DMS79 (cell line): ENCODE results near the gene ZNF750.

ENCODE experiments used
- DNase-seq: peaks from one replicate; lab custom pipeline; 2025; lab: John Stamatoyannopoulos, UW

The ZNF750 gene

DNA sequence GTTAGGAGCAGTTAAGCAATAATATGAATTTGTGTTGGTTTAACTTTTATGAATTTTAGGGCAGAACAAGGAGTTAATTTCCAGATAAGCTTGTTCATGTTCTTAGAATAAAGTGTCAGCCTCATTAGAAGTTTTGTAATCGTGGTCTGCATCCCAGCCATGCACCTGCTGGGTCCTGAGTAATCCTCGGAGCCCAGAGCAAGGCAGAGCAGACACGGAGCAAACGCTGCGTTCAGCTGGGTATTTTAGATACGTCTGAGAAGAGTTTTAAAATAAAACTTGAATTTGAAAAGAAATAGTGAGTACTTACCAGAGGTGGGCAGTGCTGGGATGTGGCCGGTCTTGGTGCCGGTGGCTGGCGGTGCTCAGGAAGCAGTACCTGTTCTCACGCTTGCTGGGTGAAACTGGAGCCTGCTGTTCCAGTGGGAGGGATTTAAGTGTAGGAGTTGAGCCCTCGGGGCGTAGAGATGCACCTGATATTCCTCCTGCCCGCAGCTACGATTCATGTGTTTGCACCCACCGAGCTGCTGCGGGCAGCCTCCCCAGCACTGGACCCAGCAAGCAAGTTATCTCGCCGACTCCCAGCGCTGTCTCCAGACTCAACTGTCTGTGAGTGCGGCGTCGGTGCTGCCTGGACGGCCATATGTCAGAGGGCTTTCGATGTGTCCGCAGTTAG, at the start of gene ZNF750:
TSS of gene ZNF750 (minus strand) at position 406 of the 676 bp plus-strand sequence. CDS start 7,568 bp downstream, outside the sequence.
- DNase-seq: peak; percentile 28

DNA sequence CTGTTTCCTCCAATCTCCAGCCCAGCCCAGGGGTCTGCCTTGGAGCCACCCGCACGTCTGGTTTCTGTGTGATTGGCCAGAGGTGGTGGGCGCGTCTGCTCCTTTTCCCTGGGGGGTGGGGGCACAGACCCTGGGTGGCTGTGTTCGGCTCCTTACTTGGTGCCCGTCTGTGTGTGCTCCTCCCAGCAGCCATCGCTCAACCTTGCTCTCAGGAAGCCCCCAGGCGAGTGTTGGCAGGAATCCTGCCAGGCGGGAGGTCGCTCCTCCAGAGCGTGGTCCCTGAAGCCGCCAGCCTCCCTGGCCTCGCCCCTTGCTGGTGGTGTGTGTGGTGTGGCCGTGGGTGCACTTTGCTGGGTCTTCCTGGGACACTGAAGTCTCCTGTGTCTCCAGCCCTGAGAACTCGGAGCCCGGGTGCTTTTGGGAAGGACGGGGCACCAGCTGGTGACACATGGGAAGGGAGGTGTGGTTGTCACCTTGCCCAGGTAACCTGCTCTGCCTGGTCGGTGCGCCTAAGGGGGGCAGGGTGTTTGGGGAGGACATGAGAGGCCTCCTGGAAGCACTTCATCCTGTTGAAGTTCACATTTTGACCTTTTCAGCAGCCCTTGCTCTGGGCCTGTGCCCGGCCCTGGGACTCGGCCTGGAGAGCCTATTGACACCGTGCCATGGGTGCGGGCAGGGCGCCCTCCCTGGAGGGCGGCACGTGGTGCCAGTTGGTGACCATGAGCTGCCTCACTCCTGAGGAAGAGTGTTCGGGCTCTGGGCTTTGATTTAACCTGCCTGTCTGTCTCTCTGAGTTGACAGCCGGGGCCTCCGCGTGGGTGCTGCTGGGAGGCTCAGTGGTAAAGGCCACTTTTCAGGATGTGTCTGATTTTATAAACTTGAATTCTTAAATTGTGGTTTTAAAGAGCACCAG, 49.0 kb upstream of the ZNF750 start:
- no peak for DNase-seq

DNA sequence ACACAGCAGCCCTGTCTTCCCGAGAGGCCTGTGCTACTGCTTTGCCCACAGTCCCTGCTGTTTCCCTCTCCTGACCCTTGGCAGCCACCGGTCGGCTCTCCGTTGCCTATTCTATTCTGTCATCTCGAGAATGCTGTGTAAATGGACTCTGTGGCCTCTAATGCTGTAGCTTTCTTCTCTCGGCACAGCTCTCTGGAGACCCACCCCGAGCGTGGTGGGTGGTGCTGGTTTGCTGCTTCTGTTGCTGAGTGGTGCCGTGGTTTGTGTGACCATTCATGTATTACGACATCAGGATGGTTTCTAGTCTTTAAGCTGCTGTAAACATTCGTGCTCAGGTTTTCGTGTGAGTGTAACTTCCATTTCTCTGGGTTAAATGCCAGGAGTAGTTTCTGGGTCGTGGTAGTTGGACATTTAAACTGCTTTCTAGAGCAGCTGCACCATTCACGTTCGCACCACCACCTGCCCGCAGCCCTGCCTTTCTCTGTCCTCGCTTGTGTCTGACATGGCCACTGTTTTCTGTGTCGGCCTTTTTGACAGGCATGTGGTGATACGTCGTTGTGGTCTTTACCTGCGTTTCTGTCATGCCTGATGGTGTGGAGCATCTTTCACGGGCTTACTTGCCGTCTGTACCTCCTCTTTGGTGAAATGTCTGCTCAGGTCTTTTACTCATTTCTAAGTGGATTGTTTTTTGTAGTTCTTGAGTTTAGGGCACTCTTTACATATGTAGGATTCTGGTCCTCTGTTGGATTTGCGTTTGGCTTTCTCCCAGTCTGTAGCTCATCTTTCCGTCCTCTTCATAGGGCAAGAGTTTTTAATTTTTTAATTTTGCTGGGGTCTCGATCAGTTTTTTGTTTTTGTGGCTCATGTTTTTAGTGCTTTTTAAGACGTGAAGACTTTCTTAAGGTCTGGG, 47.7 kb upstream of the ZNF750 start:
- no peak for DNase-seq

DNA sequence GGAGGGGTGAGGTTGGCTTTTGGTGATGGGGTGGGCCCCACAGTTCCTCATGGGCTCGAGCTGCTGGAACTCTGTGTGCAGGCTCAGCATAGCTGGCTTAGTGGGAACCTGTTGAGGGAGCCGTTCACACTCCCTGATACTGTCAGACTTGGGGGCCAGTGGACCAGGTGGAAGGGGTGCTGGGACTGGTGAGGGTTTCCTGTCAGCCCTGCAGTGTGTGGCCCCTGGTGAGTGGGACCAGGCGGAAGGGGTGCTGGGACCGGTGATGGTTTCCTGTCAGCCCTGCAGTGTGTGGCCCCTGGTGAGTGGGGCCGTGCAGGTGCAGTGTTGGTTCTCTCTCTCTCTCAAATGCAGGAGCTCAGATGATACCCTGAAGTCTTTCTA, 45.1 kb upstream of the ZNF750 start:
- no peak for DNase-seq

DNA sequence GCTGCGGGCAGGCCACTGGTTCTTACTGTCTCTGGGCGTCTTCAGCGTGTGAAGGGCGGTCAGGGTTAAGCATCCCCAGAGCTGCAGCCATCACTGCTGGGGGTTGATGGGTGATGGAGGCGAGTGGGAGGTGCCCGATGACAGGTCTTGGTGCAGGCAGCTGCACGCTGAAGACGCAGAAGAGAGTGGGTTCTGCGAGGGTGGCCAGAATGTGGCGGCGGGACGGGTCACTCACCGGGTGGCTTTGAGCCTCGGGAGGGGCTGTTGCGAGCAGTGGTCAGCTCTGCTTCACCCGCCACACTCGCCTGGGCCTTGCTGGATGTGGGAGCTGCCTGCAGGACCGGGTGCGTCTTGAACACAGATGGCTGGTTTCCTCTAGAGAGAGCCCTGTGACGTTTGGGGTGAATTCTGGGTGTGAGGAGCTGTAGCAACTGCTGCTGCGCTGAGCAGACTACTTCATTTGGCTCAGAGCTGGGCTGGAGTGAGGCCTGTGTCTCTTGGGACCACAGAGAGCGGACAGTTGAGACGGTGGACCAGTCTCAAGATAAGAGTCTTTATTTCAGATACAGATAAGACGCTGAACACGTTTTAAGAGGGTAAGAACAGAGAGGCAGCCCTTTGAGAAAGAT, 44.6 kb upstream of the ZNF750 start:
- DNase-seq: no peak

DNA sequence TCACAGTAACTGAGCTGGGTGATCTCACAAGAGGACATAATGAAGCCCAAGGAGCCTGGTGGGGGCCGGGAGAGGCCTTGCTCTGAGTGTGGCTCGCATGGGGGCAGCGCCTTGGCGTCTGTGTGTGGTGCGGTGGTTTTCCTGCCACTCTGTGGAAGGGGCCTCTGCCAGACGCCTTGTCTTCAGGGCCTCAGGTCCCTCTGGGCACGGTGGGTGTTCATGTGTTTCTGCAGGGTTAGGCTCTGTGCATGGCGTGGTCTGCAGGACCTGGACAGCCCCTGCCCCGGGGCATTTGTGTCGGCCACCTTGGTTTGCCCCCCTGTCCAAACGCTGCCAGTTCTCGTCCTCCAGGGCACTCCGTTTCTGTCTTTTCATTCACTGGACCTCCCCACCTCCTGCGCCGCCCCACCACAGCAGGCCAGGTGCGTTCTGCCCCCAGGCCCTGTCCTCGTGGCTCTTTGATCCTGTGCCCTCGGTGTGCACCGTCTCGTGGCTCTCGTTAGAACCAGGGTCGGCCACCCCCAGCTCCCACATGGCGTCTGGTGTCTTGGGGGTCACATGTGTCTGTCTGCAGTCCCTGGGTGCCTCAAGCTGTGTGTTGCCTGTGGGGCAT, 43.7 kb upstream of the ZNF750 start:
- no peak for DNase-seq

DNA sequence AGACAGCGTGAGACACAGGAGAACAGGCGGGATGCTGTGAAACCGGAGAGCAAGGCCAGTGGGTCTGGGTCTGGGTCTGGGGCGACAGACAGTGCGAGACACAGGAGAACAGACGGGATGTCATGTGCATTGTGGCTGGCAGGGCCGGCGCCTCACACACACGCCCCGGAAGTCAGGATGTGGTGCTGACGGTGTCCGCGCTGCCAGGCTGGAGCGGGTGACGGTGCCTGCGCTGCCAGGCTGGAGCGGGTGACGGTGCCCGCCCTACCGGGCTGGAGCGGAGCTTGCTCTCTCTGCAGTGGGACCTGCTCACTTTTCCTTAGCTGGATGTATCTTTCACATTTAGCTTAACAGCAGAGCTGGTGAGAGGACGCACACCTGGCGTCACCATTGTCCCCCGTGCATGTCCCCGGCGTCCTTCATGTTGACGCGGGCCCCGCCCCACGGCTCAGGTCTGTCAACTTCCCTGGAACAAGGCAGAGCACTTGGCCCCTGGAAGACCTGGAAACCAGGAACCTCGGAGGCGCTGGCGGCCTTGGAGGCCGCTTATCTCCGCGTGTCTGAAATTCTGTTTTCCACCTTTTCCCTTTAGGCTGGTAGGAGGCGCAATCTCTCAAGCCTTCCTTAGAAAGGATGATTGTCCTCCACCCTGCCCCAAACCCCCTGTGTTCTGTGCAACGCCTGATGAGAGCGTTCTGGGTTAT, 43.0 kb upstream of the ZNF750 start:
- no peak for DNase-seq

DNA sequence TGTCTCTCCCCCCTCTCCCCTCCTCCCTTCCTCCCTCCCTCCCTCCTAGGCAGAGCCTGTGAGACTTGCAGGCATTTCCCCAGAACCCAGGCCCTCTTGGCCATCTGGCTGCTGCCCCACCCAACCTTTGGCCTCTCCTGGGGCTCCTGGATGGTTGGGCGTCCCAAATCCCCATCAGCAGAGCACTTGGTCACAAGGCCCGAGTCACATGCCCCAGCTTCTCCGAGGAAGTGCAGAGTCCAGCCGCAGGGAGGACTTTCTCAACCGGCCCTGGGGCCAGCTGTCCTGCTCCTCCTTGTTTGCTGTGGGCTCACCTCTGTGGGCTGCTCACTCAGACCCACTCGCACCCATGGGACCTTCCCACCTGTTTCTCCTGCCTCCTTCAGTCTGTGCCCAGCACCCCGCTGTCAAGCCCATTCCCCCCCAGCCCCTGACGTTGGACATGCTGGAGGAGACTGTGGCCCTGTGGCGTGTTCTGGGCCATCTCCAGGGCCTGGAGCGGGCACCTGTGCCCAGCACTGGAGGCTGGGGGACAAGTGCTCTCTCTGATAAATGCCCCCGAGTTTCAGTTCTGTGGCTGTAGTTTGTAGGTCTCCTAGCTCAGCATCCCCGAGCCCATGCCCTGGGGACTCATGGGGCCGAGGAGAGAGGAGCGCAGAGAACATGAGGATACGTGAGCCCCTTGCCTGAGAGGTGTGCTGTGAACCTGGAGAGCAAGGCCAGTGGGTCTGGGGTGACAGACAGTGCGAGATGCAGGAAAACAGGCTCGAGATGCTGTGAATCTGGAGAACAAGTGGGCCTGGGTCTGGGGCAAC, 42.3 kb upstream of the ZNF750 start:
- no peak for DNase-seq

DNA sequence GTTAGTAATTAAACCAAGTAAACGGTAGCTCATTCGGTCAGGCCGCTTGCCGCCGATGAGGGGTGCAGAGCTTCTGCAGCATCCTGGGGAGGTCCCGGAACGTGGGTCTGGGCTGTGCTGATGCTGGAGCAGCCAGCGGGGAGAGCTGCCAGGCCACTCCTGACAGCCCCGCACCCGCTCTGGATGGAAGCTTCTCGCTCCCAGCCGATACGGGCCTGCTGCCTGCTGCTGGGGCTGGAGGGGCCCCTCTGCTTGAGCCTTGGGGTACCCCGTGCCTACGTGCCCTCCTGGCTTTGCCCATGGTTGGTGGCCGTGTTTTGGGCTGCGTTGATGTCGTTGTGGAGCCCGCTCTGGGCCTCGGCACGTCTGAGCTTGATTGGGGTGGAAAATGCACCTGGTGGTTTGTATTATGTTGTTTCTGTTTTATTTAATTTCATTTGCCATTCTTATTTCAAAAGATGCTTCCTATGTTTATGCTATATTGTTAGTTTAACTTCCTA, 41.6 kb upstream of the ZNF750 start:
- DNase-seq: no peak

DNA sequence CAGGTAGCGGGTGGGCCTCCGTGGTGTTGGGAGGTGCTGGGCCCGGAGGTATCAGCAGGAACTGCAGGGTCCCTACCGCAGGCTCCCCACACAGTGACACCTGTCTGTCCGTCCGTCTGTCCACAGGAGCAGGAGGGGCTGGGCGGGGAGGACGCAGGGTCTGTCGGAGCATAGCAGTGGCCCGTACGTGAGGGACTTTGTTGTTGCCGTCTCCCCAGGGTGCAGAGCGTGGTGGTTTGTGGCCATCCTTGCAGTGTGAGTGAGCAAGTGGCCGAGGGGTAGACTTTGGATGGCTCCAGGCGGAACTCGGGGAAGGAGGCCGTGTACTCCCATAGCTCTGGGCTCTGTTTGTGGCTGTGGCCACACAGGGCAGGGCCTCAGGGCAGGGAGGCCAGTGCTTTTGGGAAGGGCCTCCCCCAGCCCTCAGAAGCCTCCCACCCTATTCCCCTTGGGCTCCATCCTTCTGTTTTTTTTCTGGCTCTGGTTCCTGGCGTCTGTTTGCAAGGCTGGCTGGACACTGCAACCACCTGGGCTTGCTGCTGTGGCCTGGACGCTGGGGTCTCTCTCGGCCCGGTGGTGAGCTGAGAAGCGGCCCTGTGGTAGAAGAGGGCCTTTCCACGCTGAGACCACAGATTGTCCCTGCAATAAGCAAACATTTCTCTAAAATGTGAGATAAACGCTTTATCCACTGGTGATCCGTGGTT, 41.0 kb upstream of the ZNF750 start:
- DNase-seq: no peak

DNA sequence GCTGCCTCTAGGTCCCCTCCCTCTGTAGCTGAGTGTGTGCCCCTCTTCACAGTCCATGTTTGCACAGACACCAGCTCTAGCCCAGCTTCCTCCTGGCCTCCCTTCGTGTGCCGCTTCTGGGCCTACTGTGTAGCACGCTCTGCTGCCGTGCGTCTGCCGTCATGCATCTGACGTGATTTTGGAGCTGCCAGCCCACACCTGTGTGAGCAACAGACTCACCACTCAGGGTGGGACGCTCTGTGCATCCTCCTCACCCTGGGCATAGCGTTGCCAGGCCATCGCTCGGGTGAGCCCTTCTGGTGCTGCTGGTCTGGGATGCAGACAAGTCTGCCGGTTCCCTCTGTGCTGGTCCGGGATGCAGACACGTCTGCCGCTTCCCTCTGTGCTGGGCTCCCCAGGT, 39.4 kb upstream of the ZNF750 start:
- DNase-seq: no peak

DNA sequence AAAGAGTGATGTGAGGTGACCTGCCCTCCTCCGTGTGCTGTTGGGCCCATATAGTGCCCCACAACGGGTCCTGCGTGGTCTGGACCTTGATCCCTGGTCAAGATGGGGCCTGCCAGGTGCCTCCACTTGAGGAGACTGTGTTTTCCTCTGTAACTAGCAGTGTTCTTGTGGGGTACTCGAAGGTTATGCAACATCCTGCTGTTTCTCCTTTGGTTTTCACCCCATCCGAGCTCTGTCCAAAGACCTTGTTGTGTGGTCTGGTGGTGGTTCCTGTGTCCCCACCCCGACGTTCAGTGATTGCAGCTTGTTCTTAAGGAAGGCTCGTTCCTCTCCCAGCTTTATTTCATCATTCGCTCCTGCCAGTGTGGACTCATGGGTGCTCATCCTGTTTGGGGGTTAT, 38.7 kb upstream of the ZNF750 start:
- DNase-seq: no peak

DNA sequence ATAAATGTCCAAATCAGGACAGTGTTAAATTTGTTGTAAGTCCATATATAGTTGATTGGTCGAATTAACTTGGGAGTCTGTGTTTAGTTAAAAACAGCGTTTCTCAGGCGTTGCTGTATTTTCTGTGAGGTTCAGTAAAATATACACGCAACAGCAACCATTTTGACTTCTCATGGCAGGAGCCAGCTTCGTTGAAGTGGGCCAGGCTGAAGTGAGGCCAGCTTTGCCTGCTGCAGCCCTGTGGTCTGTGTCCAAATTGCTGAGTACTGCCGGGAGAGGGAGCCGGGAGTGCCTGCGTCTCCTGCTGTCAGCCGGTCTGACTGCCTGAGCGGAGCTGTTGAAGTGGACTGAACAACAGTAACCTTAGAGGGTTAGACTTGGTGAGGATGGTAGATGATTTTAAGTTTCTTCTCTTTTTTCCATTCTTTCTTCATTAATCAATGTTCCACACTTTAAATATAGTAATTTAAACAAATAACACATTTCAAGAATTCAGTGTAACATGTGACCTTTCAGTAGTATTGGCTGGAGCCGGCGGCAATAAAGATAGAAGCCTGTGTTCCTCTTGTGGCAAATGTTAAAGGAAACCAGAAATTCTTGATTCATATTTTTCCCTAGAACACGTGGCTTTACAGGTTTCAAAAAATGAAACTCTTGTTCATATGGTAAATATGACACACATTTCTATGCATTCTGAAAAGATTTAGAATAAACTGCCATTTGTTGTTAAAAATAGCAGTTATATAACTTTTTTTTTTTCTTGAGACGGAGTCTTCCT, 37.0 kb upstream of the ZNF750 start:
- DNase-seq: peak; percentile 43

DNA sequence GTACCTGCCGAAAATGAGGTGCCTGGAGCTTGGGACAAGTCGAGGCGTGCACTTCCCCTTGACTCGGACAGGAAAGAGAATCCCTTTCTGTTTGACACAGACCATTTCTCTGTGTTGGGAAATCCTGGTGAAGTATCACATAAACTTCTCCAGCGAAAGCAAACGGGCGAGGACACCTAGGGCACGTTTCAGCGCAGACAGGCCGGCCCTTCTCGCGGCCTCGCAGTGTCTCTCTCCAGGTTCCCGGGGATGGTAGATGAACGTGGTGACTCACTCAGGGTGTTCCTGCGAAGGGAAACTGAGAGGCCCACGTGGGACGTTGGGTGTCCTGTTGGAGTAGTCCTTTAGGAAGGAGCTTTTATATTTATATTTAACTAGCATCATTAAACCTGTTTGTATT, 36.3 kb upstream of the ZNF750 start:
- no peak for DNase-seq

DNA sequence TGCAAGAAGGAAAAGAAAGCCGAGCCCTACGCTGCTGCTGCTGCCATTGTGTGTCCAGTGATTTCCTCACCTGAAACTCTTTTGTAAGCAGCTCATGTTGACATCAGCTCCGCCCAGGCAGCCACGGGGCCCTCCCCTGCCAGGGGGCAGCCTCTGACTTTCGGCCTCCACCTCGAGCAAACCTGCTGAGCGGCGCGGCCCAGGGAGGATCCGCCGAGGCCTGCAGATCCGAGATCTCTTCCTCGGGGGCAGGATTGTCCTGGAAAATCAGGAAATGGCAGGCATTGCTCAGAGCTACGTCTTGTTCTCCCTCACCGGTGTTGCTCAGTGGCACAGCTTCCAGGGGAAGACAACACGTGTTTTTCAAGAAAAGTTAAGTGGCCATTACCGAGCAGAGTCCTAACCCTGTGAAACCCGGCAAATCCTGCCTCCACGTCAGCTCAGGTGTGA, 35.6 kb upstream of the ZNF750 start:
- DNase-seq: no peak

DNA sequence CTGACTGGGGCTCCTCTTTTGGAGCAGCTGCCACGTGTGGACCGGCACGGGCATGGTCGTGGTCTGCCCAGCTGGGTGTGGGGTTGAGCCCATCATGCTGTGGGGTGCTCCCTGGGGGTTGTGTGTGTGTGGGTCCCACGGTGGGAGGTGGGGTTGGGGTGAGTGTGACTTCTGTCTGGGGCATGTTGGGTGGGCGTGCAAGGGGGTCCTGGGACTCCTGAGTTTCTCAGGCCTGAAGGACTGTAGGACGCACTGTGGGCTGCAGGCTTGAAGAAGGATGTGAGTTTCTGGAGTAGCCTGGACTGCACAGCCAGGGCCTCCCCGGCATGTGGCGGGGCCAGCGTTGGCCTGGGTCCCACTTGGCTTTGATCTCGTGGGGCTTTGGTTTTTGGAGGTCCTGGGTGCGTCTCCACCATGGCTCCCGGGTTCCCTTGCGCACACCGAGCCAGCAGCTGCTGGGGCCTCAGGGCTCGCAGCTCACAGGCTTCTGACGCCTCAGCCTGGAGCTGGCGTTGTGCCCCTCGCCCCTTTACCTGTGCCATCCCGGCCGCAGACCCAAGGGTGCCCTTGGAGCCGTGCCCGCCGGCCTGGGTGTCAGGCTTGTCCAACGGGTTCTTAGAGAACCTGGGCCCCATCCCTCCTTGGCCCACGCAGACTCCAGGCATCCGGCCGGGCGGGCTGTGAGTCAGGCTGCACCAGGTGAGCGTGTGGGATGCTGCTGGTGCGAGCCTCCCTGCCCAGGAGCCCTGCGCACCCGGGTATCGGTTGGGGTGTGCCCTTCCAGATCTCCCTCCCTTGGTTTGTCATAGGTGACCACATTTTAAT, 34.4 kb upstream of the ZNF750 start:
- no peak for DNase-seq

DNA sequence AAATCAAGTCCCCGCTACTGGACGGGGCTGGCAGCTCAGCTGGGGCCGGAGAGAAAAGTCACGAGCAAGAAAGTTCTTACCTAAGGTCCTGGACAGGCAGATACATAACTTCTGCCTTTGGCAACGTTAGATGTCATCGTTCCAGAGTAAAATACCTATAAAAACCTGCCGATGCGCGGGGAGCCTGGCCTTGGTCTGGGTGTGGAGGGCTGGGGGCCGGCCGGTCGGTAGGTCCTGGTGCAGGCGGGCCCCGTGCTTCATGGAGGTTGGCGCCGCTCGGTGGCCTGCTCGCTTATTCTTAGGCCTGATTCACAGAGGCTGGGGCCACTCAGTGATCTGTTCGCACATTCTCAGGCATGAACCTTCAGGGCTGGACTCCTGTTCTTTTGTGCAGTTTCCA, 33.7 kb upstream of the ZNF750 start:
- no peak for DNase-seq
